ENCODE measurements around the gene IL5.

GRCh38 chr5:132505641-132506040, 37.7 kb downstream of the IL5 start:
- no peak for TF ChIP-seq CTCF (IDR thresholded peaks at IDR 0.05; ENCODE audit: low read depth, low read length)
- no peak for TF ChIP-seq EZH2phosphoT487 (IDR thresholded peaks at IDR 0.05; ENCODE audit: low read depth)

Data from OCI-LY3 (cell line).